ENCODE results near the gene MSMB. TPM values are rescaled to one million over a fixed set of nuclear protein-coding genes. Genes with fewer than 3 reads are reported as not detected.

MSMB gene
- total RNA-seq, 2 experiments from 2014 or later, result not detected

DNA sequence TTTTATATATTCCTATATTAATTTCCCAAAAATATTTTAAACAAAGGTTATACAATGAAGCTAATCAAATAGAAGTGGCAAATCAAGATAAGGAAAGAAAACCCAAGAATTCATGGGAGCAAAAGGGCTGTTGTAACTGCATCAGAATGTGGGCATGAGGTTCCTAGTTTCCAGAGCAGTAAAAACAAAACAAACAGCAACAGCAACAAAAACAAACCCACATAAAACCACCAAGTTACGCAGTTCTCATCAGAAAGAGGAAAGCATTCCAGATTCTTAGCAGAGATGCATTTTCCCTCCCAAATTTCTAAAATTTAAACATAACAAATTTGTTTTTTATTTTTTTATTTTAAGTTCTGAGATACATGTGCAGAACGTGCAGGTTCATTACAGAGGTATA lies 34.8 kb upstream of the MSMB start:
- TF ChIP-seq CTCF (conservative IDR thresholded peaks at IDR 0.05; ENCODE audit: low read length), result no peak
- ChIA-PET POLR2A (no interaction called here), CTCF (ENCODE audit: unreplicated experiment) (no interaction called here)
- no peak overlapping the region for H3K27ac ChIP-seq (ENCODE audit: low read depth, low read length, poor library complexity, severe bottlenecking)
- H3K79me2 ChIP-seq (ENCODE audit: insufficient read depth, low read depth, low read length), result no peaks in the 10 kb centered on the region
- DNase-seq (ENCODE audit: low spot score), result no peak
- no peaks in the 10 kb centered on the region for H3K9me3 ChIP-seq (ENCODE audit: low read length)
- no TSS peak for BruUV-seq (replicated peaks)
- no peak overlapping the region for H3K4me3 ChIP-seq (ENCODE audit: low read depth, low read length, poor library complexity, severe bottlenecking)
- no peak overlapping the region for H2AFZ ChIP-seq (ENCODE audit: low read length)
- H3K36me3 ChIP-seq (ENCODE audit: insufficient read depth, low read length), result no peaks in the 10 kb centered on the region
- peaks cover 10% of the 10 kb centered on the region for H3K4me1 ChIP-seq (ENCODE audit: insufficient read depth, low read length, poor library complexity, severe bottlenecking)
- intact Hi-C loops (cut with micrococcal nuclease; ENCODE audit: unreplicated experiment), result no loop called here
- H4K20me1 ChIP-seq (ENCODE audit: insufficient read depth, low read length), result no peaks in the 10 kb centered on the region
- H3K9me2 ChIP-seq (ENCODE audit: insufficient read depth, low read length), result no peaks in the 10 kb centered on the region
- H3K4me2 ChIP-seq (ENCODE audit: low read length), result no peak overlapping the region

- H3K9me3 ChIP-seq (ENCODE audit: low read length), result no peaks in the 10 kb centered on the region
- H2AFZ ChIP-seq (ENCODE audit: low read length), result peak overlapping the region; percentile 96
- H3K79me2 ChIP-seq (ENCODE audit: insufficient read depth, low read depth, low read length), result no peaks in the 10 kb centered on the region
- H3K36me3 ChIP-seq (ENCODE audit: insufficient read depth, low read length), result no peaks in the 10 kb centered on the region
- intact Hi-C loops (cut with micrococcal nuclease; ENCODE audit: unreplicated experiment), result no loop called here
- peak; percentile 47 for DNase-seq (ENCODE audit: low spot score)
- H4K20me1 ChIP-seq (ENCODE audit: insufficient read depth, low read length), result no peaks in the 10 kb centered on the region
- H3K9me2 ChIP-seq (ENCODE audit: insufficient read depth, low read length), result no peaks in the 10 kb centered on the region
- peak; percentile 29; the same call in 1 of the 2 replicates for TF ChIP-seq CTCF (conservative IDR thresholded peaks at IDR 0.05; ENCODE audit: low read length)
- no peak for TF ChIP-seq EZH2phosphoT487 (IDR thresholded peaks at IDR 0.05; ENCODE audit: borderline replicate concordance, low read depth, low read length)
- ChIA-PET POLR2A (no interaction called here), CTCF (ENCODE audit: unreplicated experiment) (no interaction called here)
- H3K4me3 ChIP-seq (ENCODE audit: low read depth, low read length, poor library complexity, severe bottlenecking), result no peak overlapping the region
- H3K4me1 ChIP-seq (ENCODE audit: insufficient read depth, low read length, poor library complexity, severe bottlenecking), result peaks cover 10% of the 10 kb centered on the region
- peak overlapping the region; percentile 23 for H3K27ac ChIP-seq (ENCODE audit: low read depth, low read length, poor library complexity, severe bottlenecking)
- peak overlapping the region; percentile 13; the same call in 1 of the 2 replicates for H3K4me2 ChIP-seq (ENCODE audit: low read length)
- no TSS peak for BruUV-seq (replicated peaks)
Observed at GRCh38 chr10:46079831-46080585, 33.9 kb upstream of the MSMB start.

GRCh38 chr10:46077731-46078413 lies 31.8 kb upstream of the MSMB start:
- no peaks in the 10 kb centered on the region for H3K9me2 ChIP-seq (ENCODE audit: insufficient read depth, low read length)
- CTCF ChIA-PET (ENCODE audit: unreplicated experiment), result no interaction called here
- H4K20me1 ChIP-seq (ENCODE audit: insufficient read depth, low read length), result no peaks in the 10 kb centered on the region
- no peak overlapping the region for H3K4me2 ChIP-seq (ENCODE audit: low read length)
- intact Hi-C loops (cut with micrococcal nuclease; ENCODE audit: unreplicated experiment), result no loop called here
- H3K27ac ChIP-seq (ENCODE audit: low read depth, low read length, poor library complexity, severe bottlenecking), result no peak overlapping the region
- POLR2A ChIA-PET, result interaction anchor here (0.6 to 1.4 kb wide), 2 partner anchors 9 to 19 kb away, joined by 4 to 5 read pairs; no protein-coding TSS in a partner anchor
- peaks cover 10% of the 10 kb centered on the region for H3K4me1 ChIP-seq (ENCODE audit: insufficient read depth, low read length, poor library complexity, severe bottlenecking)
- peak overlapping the region; percentile 12; the same call in 1 of the 2 replicates for H2AFZ ChIP-seq (ENCODE audit: low read length)
- H3K9me3 ChIP-seq (ENCODE audit: low read length), result no peaks in the 10 kb centered on the region
- H3K79me2 ChIP-seq (ENCODE audit: insufficient read depth, low read depth, low read length), result no peaks in the 10 kb centered on the region
- TF ChIP-seq EZH2phosphoT487 (IDR thresholded peaks at IDR 0.05; ENCODE audit: borderline replicate concordance, low read depth, low read length) (no peak), CTCF (conservative IDR thresholded peaks at IDR 0.05; ENCODE audit: low read length) (no peak)
- DNase-seq (ENCODE audit: low spot score), result no peak
- H3K4me3 ChIP-seq (ENCODE audit: low read depth, low read length, poor library complexity, severe bottlenecking), result no peak overlapping the region
- no peaks in the 10 kb centered on the region for H3K36me3 ChIP-seq (ENCODE audit: insufficient read depth, low read length)
- BruUV-seq (replicated peaks), result no TSS peak
